ENCODE results near the gene SHC1.
"Not testable (repeated sequence)": the region's sequence is repeated elsewhere in the genome, so short reads cannot be mapped to it uniquely, and the experiment has no call there.

Gene SHC1

DNA sequence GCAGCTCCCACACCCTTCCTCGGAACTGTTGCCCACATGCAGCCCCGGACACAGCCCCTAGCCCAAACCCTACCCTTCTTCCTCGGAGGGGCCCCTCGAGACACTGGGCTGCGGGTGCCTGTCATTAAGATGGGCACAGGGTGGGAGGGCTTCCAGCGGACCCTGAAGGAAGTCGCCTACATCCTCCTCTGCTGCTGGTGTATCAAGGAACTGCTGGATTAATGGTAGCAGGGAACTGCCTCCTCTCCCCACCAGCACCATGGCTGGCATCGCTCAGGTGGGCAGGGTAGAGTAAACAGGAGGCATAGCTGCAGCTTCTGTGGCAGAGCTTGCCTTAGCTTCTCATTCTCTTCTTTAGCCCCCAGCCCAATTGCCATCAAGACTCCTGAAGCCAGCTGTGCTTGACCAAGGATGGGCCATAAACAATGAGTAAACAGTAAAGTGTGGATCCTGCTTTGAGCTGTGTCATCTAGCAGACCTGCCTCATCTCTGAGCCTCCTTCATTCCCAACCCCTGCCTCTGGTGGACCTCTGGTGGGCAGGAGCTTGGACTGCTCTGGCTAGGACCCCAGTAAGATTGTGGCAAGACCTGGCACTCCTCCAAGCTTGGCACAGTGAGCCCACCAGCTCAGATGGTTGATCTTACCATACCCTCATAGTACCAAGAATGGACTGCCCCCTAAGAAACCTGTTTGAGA lies 23.2 kb upstream of the SHC1 start, which contains the start of gene LENEP:
LENEP (plus strand) TSS at position 15 of the 697 bp plus-strand sequence; CDS start at position 37, 22 bp downstream.
- no peak for DNase-seq

GRCh38 chr1:154992721-154993571 lies 22.4 kb upstream of the SHC1 start:
- no peak for DNase-seq

GRCh38 chr1:154990276-154990675 lies 19.7 kb upstream of the SHC1 start:
- DNase-seq = no peak

DNA sequence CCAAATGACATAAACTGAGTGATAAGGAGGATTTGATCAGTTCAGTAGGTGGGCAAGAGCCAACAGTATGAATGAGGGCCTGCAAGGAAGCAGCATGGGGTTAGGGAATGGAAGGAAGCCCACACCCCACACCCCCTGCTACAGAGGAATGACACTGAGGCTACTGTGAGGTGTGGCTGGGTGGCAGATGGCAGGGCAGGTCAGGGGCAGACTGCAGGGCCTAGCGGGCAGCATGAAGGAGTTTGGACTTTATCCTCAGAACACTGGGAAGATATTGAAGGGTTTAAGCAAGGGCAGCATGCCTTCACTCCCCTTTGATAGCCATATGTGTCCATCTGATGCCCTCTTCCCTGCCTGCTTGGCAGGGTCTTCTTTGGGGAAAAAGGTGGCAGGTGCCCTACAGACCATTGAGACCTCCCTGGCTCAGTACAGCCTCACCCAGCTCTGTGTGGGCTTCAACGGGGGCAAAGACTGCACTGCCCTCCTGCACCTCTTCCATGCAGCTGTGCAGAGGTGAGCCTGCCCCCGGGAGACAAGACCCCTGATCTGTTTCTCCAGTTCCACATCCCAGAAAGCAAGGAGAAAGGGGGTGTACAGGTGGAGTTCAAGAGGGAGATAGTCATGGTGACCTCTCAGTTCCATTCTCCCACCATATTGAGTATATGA lies 18.8 kb upstream of the SHC1 start:
- DNase-seq = no peak

- DNase-seq = no peak
Observed at GRCh38 chr1:154988058-154988954, 17.8 kb upstream of the SHC1 start.

GRCh38 chr1:154987326-154987725 lies 16.8 kb upstream of the SHC1 start:
- DNase-seq = no peak

DNA sequence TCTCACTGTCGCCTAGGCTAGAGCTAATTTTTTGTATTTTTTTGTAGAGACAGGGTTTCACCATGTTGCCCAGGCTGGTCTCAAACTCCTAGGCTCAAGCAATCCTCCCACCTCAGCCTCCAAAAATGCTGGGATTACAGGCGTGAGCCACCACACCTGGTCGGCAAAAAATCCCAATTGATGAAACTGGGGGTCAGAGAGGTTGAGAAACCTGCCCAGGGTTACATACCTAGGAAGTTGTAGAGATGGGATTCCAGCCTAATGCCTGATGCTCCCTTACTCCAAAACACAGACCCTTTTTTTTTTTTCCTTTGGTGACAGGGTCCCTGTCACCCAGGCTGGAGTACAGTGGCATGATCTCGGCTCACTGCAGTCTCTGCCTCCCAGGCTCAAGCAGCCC lies 16.2 kb upstream of the SHC1 start:
- DNase-seq = not testable (repeated sequence)

GRCh38 chr1:154983776-154984466 lies 13.4 kb upstream of the SHC1 start:
- DNase-seq = no peak

DNA sequence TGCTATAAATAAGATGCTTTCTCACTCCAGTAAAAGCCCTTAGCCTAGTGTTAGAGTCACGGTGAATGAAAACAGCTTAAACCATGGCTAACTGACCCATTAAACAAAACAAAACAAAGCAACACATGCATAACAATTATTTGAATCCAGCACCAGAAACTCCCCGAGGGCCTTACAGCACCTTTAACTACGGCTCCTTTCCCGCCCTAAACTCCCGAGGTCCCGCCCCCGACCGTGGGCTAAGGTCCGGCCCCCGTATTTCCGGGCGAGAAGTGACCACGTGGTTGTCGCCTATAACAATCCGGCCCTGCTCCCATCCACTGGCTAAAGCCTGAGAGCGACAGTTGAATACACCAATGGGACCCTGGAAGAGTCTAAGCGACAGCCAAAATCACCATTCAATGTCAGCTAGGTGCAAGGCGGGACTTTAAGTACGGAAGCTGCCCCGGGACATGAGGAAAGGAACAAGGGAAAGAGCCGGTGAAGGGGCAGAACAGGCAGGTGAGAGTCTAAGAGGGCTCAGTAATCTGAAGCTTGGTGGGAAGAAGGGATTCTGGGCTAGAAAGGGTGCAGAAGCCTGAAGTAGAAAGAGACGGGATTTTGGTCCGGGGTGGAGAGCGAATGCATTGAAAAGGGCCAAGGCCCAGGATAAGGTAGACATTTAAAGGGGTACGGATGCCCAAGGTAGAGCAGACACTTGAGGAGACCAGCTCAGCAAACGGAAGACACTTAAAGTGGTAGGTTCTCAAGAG lies 12.5 kb upstream of the SHC1 start, which contains the start of gene FLAD1:
FLAD1 (plus strand) TSS at position 448 of the 752 bp plus-strand sequence. CDS start 351 bp downstream, outside the sequence.
- peak; percentile 100 for DNase-seq

GRCh38 chr1:154982341-154982740 lies 11.8 kb upstream of the SHC1 start:
- DNase-seq = no peak

DNA sequence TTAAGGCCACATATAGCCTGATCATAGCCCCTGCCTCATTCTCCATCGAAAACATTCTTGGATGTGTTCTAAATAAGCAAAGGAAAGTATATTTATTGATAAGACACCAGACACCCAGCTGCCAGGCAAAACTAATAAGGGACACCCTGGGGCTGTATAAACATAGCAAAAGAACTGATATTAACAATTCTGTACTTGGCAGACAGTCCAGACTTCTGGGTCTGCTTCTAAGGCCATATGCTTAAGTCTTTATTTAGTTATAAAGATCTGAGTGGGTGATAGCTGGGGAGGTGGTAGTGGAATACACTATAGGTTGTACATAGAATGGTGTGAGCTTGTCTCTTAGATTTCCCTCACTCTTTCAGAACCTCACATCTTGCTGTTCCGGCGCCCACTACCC lies 7.8 kb upstream of the SHC1 start:
- DNase-seq = no peak

GRCh38 chr1:154977762-154978161 lies 7.2 kb upstream of the SHC1 start:
- DNase-seq = not testable (repeated sequence)

DNA sequence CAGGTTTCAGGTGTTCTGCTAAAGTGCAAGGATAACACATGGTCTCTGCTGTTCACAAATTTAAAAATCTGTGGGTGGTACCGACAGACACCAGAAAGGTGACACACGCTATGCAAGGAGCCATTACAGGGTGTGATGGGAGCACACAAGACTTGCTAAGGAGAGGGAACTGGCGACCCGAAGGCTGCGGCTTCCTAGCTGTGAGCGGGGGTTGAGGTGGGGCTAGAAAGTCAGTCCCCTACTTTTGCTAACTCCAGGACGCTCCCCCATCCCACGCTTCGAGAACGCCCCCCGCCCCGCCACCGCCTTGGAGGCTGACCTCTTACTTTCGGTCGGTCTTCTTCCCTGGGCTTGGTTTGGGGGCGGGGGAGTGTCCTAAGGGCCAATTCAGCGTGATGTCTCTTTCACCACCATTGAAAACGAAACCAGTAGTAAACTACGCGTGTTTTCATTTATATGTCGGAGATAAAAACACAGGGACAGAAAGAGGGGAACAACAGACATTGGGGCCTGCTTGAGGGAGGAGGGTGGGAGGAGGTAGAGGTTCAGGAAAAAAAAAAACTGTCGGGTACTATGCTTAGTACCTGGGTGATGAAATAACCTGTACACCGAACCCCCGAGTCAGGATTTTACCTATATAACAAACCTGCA lies 5.0 kb upstream of the SHC1 start:
- DNase-seq = no peak

DNA sequence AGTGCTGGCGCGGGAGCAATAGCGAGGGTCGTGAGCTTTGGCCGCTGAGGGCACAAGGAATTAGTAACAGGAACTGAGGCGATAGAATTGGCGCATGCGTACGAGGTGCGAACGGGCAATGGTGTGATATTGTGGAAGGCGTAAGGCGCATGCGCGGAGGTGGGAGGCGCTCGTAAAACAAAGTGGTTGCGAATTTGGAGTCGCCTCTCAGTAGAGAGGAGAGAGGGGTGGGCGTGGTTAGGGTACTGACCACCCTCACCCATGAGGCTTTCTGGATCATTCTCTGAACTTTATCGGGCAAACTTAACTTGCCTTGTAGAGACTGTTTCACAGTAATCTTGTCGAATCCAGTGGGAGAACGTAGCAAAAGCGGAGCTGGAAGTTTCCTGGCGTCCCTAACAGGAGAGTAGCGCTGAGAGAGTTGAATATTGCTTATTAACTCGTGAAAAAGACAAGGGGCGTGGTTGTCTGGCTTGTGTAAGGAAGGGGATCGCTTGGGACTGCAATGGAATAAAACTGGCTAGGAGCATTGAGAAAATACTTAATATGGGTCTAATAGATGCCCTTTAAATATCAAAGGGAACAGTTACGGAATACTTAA lies 4.4 kb upstream of the SHC1 start:
- DNase-seq = peak; percentile 98

DNA sequence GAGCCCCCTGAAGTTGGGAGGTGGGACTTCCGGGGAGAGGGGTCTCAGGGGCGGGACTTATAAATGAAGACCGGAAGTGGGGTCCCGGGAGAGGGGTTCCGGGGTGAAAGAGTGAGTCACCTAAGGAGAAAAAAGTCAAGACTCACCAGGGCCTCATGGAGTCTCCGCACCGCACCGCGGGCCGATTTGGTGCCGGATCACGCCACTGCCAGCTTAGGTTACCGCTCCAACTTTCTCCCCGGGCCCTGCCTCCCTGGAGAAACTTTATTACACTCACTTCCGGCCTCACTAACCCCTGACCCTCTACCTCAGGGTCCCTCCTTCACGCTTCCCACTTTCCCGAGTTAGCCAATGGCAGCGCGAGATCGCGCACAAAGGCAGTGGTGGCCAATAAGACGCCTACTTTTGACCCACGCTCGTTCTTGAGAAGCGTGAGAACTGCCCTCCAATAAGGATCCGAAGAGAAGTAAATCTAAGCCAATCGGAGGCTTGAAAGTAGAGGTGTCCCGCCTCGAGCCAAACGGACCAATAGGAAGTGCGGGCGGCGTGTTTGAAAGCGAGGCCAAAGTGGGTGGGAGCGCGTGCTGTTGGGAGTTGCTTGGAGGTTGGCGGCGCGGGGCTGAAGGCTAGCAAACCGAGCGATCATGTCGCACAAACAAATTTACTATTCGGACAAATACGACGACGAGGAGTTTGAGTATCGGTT lies 3.7 kb upstream of the SHC1 start, which contains the start of gene CKS1B:
CKS1B (plus strand) TSS at position 580 of the 706 bp plus-strand sequence; CDS start at position 645, 65 bp downstream.
- peak; percentile 100 for DNase-seq

- peak; percentile 93 for DNase-seq
Observed at GRCh38 chr1:154973344-154974101, 3.0 kb upstream of the SHC1 start.

DNA sequence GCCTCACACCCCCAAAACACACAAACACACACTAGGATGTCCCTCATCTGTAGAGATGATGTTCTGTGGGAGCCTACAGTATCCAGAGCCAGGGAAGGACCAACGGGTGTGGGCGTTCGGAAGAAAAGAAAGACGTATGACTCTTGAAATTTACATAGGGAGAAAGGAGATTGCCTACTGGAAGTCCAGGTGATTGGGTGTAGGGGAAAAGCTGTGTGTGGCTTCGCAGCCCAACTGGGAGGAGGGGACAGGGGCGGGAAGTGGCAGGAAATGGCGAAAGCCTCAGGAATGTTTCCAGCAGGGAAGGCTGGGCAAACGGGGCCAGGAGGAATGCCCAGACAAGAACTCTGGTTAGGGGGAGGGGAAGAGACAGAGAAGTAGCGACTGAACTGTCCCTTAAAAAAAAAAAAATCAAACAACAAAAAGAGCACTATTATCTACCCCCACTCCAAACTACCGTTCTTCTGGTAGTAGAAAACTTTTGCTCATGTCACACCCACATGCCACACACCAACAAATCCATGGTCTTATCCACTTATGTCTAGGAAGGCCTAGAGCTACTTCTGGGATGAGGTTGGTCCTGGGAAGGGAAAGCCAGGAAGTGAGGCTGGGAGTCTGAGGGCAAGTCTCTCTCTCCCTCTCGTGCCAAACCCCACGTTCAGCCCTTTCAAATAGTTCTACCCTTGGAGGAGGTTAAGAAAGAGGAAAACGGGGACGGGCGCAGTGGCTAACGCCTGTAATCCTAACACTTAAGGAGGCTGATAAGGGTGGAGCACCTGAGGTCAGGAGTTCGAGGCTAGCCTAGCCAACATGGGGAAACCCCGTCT lies 2.2 kb upstream of the SHC1 start:
- DNase-seq = no peak

DNA sequence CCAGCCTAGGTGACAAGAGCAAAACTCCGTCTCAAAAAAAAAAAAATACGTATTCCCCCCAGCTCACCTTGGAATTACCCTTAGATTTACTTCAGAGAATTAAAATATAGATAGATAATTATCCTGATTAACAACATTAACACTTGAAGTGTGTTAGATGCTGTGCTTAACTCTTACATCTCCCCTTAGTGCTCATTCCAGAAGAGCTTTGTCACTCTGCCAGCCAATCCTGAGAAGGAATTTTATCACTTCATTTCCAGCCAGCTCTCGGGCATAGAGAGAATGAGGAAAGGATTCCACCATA lies 1.6 kb upstream of the SHC1 start:
- DNase-seq = no peak
